TTC549 (cell line): ENCODE results near the gene MRGPRX4.
"Not testable (repeated sequence)": the region's sequence is repeated elsewhere in the genome, so short reads cannot be mapped to it uniquely, and the experiment has no call there.

Experiments used
- FAIRE-seq: peaks from 2 replicates; lab custom pipeline; 2012; peaks lifted over from hg19 to GRCh38; lab: Jason Lieb, UNC

MRGPRX4 gene

GRCh38 chr11:18172666-18173065, at the start of gene MRGPRX4:
Gene MRGPRX4 (plus strand): TSS chr11:18172837. CDS start chr11:18173257, 420 bp downstream.
- no peak for FAIRE-seq

- FAIRE-seq = not testable (repeated sequence)
Observed at GRCh38 chr11:18131115-18131514, 41.5 kb upstream of the MRGPRX4 start.

GRCh38 chr11:18132341-18132740, 40.3 kb upstream of the MRGPRX4 start, which contains the start of gene MRGPRX3:
Gene MRGPRX3 (plus strand): TSS chr11:18132571. CDS start chr11:18137203, 4,632 bp downstream.
- no peak for FAIRE-seq

- FAIRE-seq = no peak
Observed at GRCh38 chr11:18135308-18135707, 37.3 kb upstream of the MRGPRX4 start.

- no peak for FAIRE-seq
Observed at GRCh38 chr11:18137186-18137800, 35.3 kb upstream of the MRGPRX4 start.

GRCh38 chr11:18140145-18140544, 32.5 kb upstream of the MRGPRX4 start:
- no peak for FAIRE-seq

GRCh38 chr11:18144243-18144642, 28.4 kb upstream of the MRGPRX4 start:
- no peak for FAIRE-seq

GRCh38 chr11:18145025-18145424, 27.6 kb upstream of the MRGPRX4 start:
- no peak for FAIRE-seq

GRCh38 chr11:18145837-18146236, 26.8 kb upstream of the MRGPRX4 start:
- FAIRE-seq = no peak

- no peak for FAIRE-seq
Observed at GRCh38 chr11:18151581-18151980, 21.1 kb upstream of the MRGPRX4 start.

- FAIRE-seq = no peak
Observed at GRCh38 chr11:18168372-18168771, 4.3 kb upstream of the MRGPRX4 start.

GRCh38 chr11:18171377-18172000, 1.1 kb upstream of the MRGPRX4 start:
- FAIRE-seq = no peak

GRCh38 chr11:18173225-18173866, 709 bp downstream of the MRGPRX4 start:
- no peak for FAIRE-seq

GRCh38 chr11:18188796-18189195, 16.2 kb downstream of the MRGPRX4 start:
- no peak for FAIRE-seq

GRCh38 chr11:18189476-18190245, 17.0 kb downstream of the MRGPRX4 start:
- not testable (repeated sequence) for FAIRE-seq

GRCh38 chr11:18191376-18191775, 18.7 kb downstream of the MRGPRX4 start:
- FAIRE-seq = no peak

- FAIRE-seq = no peak
Observed at GRCh38 chr11:18193010-18193409, 20.4 kb downstream of the MRGPRX4 start.

GRCh38 chr11:18196532-18196931, 23.9 kb downstream of the MRGPRX4 start:
- no peak for FAIRE-seq

- FAIRE-seq = not testable (repeated sequence)
Observed at GRCh38 chr11:18197738-18198137, 25.1 kb downstream of the MRGPRX4 start.

GRCh38 chr11:18203723-18204122, 31.1 kb downstream of the MRGPRX4 start:
- no peak for FAIRE-seq

- FAIRE-seq = no peak
Observed at GRCh38 chr11:18204220-18204619, 31.6 kb downstream of the MRGPRX4 start.

- no peak for FAIRE-seq
Observed at GRCh38 chr11:18204771-18205170, 32.1 kb downstream of the MRGPRX4 start.

GRCh38 chr11:18209058-18209457, 36.4 kb downstream of the MRGPRX4 start:
- FAIRE-seq = no peak
